Fibroblast of skin of back (primary cell): ENCODE measurements around the gene TRAF3.
"Not testable (repeated sequence)": the region's sequence is repeated elsewhere in the genome, so short reads cannot be mapped to it uniquely, and the experiment has no call there.

Source experiments
- DNase-seq: peaks from one replicate; pipeline ENCODE4 v3.0.0-alpha.2; 2013

Gene TRAF3

DNA sequence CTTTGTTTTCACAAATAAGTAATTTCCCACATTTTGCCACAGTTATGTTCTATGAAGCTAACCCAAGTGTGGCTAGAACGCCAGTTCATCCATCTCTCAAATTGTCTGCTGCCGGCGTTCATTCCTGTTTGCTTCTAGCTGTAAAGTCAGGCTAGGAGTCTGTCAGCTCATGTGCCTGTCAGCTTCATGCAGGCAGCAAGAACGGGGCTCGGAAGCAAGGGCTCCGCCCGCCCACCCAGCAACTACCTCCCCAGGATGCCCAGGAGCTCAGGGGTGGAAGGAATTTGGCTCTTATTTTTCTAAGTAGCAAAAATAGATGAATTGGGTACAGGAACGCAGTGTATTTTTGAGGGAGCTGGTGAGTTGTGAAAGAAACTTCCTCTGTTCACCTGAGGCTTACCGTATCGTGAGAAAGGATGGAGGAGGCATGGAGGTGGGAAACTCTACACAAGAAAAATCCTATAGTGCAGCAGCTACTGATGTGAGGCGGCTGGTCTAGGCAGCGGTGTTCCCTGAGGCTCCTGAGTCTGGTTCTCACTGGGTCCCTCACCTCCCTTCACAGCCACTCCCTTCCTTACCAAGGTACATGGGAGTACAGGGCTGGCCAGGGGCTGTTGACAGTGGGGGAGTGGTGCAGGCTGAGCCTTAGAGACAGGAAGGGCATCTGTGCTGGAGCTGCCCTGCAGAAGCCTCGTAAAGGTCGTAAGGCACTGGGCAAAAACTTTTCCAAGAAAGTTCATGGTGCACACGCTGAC is 90.8 kb downstream of the TRAF3 start:
- no peak for DNase-seq

DNA sequence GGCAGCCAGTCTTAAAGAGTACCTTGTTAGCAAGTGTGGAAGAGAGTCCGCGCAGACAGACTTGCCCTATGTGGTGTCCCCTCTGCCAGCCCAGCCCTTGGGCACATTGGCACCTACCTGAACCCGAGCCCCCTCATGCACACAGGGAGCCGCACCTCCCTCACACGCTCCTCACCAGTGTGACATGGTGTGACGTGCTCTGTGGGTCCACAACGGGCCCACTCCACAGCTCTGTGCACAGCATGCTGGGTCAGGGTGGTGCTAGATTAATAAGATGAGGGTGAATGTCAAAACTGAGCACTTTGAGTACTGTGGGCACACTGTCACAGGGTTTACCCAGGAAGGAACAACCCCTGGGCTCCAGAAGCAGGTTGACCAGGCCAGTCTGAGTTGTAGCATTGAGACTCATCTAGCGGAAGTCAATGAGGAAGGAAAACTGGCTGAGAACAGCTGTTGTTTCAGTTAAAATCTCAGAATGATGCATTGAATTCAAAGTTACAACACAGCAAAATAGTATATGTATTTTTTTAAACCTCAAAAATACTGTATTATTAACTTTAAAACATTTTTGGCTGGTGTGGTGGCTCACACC is 91.8 kb downstream of the TRAF3 start:
- DNase-seq = no peak

- no peak for DNase-seq
These were observed 93.0 kb downstream of the TRAF3 start for GRCh38 chr14:102870246-102870645.

DNA sequence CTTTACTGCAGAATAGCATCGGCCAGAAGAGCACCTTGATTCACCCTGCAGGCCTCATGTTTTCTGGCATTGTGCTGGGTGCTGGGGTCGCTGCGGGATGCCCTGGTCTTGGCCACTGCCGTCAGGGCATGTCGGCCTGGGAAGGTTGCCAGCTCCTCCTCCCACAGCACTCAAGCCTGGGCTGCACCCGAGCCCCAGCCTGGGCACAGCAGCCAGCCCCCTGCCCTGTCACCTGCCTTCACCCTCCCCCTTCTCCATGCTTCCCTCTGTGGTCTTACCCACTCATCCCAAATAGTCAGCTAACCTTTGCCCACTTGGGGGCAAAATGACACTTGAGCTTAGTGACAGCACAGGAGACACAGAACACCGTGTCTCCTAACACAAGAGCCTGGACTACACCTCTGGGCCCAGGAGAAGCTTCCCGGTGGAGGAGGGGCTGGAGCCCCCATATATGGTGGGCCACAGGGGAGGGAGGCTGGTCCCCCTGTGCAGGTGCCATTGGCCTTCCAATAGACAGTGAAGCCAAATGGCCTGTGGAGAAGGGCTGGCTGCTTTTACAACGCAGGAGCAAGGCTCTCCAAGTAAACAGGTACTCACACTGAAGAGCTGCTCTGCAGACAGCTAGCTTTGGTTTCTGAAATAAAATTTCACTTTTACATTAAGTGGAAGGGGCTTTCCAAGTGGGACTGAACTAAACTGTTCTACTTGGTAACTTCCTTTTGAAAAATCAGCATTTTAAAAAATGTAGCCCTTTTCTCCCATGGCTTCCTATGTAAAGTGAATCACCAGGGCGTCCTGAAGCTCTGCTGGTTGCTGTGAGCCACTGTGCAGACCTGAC is 94.0 kb downstream of the TRAF3 start:
- no peak for DNase-seq

DNA sequence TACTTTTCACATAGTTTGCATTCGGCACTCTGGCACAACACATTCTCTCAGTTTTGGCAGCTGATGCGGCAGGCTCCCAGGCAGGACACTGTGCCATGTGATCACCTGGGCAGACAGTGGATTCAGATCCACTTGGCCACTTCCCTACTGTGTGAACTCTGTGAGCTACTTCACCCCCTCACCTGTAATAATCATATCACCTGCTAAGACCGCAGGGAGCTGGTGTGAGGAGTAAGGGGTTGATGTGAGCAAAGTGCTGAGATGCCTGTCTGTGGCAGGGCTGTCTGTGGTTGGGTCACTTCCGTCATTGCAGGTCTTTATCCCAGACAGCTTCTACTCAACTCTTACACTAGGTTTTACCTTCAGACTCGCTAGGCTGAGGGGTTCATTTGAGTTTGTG is 94.8 kb downstream of the TRAF3 start:
- DNase-seq = no peak

DNA sequence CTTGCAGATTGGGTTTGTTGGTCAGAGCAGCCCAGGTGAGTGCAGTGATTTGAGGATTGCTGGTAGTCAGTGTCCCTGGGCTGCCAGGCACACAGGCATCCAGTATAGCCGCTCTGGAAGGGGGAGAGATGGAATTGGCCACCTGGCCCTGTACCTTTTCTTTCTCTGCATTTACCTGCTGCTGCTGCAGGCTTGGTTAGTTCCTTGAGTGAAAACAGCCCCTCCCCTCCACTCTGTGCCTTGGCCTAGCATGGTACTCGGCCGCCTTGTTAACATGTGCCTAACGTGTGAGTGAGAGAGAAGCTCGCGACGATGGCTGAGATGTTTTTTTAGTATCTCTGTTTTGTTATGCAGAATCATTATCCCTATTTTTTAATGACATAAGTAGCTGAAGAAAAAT is 95.9 kb downstream of the TRAF3 start:
- no peak for DNase-seq

DNA sequence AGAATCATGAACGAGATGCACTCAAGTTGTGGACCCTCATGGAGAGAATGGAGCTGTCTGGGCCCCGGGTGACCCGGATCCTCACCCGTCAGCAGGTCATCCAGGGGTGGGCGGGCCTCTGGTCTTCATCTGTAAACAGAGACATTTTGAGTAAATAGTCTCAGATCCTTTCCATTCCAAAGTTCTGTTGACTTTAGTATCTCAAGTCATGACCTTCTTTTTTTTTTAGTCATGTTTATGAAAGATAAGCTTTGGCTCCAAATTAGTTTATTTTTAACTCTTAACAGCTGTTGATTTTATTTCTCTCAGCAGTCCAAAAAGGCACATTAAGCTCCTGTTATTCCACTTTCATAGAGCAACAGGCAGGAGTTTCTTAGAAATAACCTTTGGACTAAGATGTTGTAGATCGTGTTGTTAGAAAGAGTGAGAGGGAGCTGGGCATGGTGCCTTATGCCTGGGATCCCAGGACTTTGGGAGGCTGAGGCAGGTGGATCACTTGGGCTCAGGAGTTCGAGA is 96.4 kb downstream of the TRAF3 start:
- no peak for DNase-seq

DNA sequence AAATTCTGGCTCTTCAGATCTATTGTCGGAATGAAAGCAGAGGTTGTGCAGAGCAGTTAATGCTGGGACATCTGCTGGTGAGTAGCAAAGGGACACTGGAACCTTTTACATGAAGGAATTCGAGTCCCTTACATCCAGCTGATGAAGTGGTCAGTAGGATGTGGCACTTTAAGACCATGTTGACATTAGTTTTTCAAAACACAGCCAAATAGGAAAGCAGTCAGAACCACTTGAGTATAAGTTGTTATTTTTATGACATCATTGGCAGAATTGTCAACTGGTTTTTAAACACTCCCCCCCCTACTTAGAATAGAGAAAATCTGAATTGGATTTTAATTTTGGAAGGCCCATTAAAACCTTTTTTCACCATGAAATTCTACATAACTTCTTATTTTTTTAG is 98.4 kb downstream of the TRAF3 start:
- peak; percentile 64 for DNase-seq

DNA sequence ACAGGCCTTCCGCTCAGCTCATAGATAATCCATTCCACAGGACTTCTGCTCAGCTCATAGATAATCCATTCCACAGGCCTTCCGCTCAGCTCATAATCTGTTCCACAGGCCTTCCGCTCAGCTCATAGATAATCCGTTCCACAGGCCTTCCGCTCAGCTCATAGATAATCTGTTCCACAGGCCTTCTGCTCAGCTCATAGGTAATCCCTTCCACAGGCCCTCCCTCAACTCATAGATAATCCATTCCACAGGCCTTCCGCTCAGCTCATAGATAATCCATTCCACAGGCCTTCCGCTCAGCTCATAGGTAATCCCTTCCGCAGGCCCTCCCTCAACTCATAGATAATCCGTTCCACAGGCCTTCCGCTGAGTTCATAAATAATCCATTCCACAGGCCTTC is 100.3 kb downstream of the TRAF3 start:
- DNase-seq = not testable (repeated sequence)

GRCh38 chr14:102878174-102878969 is 101.1 kb downstream of the TRAF3 start:
- DNase-seq = peak; percentile 8

- peak; percentile 55 for DNase-seq
These were observed 101.8 kb downstream of the TRAF3 start for GRCh38 chr14:102878970-102879460.

DNA sequence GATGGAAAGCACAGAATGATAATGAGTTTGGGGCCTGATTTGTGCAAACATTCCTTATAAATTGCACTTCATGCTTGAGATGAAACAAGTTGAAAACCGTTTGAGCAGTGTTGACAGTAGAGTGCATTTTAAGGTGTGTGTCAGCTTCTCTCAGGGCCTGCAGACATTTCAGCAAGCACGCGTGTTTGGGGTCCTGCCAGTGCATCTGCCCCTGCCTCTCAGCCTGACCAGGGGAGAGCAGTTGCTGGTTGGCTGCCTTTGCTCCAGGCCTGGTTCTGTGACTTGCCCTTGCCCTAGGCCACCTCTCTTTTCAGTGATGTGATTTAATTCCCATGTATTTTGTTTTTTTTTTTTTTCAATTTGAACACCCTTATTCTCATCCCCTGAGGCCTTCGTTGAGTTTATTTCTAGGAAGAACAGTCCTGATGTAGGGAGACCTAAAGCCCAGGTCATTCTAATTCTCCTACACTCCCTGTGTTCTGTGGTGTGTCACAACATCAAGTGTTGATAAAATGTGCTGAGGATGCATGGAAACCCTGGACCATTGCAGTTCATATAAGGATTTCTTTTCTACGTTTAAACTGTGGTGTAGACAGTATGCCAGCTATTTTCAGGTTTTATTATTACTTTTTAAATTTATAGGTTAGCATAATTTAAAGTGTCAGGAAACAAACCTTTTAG is 105.1 kb downstream of the TRAF3 start:
- no peak for DNase-seq

DNA sequence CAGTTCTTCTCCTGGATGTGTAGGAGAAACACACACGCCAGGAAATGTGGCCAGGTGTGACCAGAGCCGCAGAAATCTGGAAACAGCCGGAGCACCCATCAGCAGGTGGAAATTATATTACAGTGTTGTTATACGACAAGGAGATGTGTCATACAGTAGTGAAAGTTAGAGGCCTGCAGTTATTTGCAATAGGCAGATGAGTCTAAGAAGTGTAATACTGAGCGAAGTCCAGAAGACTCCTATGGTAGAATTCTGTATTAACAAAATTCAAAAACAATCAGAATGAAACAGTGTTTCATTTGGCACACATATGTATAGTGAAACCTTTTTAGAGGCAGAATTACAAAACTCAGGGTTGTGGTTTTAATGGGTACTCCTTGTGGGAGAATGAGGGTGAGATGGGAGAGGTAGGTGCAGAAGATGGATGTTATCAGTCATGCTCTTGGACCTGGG is 105.9 kb downstream of the TRAF3 start:
- DNase-seq = no peak

DNA sequence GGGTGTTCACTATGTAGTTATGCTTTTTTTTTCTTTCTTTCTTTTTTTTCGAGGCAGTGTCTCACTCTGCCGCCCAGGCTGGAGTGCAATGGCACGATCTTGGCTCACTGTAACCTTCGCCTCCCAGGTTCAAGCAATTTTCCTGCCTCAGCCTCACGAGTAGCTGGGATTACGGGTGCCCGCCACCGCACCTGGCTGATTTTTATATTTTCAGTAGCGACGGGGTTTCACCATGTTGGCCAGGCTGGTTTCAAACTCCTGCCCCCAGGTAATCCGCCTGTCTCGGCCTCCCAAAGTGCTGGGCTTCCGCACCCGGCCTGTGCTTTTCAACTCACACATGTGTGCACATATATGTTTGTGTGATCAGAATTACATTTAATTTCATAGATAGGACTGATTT is 106.3 kb downstream of the TRAF3 start:
- DNase-seq = no peak

DNA sequence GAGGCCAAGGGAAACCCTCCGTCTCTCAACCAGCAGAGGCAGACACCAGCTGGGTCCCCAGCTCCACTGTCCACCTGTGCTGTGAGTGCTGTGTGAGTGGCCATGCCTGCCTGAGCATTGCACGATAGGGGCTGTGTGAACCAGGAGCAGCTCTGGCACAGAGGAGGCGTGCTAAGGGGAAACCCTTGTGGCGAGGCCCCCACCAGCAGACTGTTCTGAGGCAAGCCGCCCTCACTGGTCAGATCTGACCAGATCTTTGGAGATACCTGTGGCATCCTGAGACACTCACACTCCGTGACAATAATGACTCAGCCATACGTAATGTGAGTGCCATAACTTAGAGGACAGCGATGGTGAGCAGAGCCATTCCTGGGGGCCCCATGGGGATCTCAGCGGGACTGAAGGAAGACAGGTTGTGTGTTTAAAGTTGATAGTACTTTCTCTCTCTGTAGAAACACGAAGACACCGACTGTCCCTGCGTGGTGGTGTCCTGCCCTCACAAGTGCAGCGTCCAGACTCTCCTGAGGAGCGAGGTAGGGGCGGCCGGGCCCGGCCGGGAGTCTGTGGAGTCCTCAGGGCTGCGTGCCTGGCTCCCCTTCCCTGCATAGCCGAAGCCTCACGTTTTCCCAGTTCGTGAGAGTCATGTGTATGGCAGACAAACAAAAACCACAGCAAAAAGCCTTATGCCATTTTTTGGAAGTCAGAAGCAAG is 108.6 kb downstream of the TRAF3 start:
- no peak for DNase-seq

DNA sequence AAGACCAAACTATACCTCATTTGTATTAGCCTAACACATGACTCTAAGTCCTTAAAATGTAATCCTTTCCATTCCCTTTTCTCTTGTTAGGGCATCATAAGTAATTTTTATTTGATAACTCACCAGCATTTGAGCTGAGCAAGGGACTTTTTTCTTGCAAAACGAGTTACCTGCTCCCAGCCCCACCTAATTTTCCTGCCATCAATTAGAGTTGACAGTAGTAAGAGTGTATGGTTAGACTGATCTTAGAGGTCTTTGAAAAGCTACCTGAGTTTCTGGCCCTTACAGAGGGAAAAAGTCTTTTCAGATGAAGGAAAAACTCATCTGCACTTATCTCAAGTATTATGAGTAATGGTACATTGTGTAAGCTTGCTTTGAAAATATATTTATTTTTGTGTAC is 111.5 kb downstream of the TRAF3 start:
- no peak for DNase-seq

DNA sequence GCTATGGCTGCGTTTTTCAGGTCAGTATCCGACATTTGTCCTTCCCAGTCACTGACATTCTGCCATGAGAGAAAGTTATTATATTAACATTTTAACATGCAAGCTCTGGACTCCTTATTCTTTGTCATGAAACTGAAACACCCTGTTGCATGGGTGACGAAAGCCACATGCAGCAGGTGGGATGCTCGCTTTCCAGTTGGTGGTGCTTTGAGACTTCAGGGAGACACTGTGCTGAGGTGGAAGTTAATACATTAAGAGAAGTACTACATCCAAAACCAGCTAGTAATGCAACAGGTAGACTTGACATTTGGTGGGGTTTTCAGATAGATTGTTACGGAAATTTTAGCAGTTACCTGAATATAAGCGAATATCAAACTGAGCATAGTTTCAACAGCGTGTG is 112.4 kb downstream of the TRAF3 start:
- no peak for DNase-seq

GRCh38 chr14:102891111-102891510 is 113.9 kb downstream of the TRAF3 start:
- no peak for DNase-seq

DNA sequence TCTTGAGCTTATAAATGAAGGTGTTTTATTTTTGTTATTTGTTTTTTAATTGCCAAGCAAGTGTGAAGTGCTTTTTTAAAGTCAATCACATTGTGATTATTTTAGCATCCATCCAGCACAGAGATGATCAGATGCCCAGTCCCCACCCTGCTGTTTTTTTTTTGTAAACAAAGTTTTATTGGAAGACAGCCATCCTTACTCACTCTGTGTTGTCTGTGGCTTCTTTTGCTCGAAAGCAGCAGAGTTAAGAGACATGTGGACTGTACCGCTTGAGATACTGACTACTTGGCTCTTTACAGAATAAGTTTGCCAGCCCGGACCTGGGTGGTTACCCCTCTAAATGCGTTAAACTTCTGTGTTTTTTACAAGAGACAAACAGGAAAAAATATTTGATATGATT is 114.3 kb downstream of the TRAF3 start:
- peak; percentile 33 for DNase-seq

DNA sequence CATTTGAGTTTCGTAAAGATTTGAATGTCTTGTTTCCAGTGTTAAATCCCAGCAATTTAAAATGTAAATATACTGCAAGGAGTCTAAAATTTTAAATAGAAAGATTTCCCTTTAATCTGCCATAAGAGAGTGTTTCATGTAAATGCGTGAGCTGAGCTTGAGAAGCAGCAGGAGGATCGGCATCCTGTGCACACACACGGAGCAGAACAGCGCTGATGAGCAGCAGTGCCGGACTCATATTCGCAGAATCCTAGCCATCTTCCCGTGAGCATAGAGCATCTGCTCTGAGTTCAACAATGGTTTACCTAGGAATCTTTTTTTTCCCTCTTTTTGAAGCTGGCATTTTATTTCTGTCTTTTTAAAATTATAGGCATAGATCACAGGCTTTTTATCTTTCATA is 115.4 kb downstream of the TRAF3 start:
- DNase-seq = no peak

GRCh38 chr14:102893452-102893851 is 116.2 kb downstream of the TRAF3 start:
- DNase-seq = peak; percentile 93
